HFFc6 (cell line): ENCODE measurements around the gene FIGNL2. TPM values are rescaled to one million over a fixed set of nuclear protein-coding genes. Genes with fewer than 3 reads are reported as not detected.

ENCODE experiments used
- DNase-seq: peaks from one replicate; pipeline ENCODE4 v3.0.0-alpha.2; 2018
- H3K27ac Mint-ChIP-seq: 2 replicates; pipeline ENCODE4 v1.8.0; 2020; ENCODE audit warnings: mild to moderate bottlenecking, mixed read lengths
- H3K27me3 Mint-ChIP-seq: 2 replicates; pipeline ENCODE4 v1.8.0; 2021; ENCODE audit warnings: mild to moderate bottlenecking, moderate library complexity, mixed read lengths; ENCODE audit not compliant: insufficient read depth
- H3K36me3 Mint-ChIP-seq: 2 replicates; pipeline ENCODE4 v1.8.0; 2021; ENCODE audit warnings: low read depth, mixed read lengths
- H3K4me1 Mint-ChIP-seq: 2 replicates; pipeline ENCODE4 v1.8.0; 2020; ENCODE audit warnings: low read depth, mixed read lengths
- H3K4me3 Mint-ChIP-seq: 2 replicates; pipeline ENCODE4 v1.8.0; 2020; ENCODE audit warnings: mild to moderate bottlenecking, moderate library complexity, mixed read lengths
- H3K9me3 Mint-ChIP-seq: 2 replicates; pipeline ENCODE4 v1.8.0; 2020; ENCODE audit warnings: mild to moderate bottlenecking, mixed read lengths
- total RNA-seq, 6 experiments: library from RNA; stranded (reverse); fragmentation: NEBNext Ultra II Directional; extraction: Animal tissue kit (Norgen Biotek cat#: 25700); gene quantifications; 2 replicates in 1 of 6; 3 replicates in 5 of 6; pipeline ENCODE4 v1.2.3, GENCODE V29; 2021
- TF ChIP-seq, protein P1 (sequence below): fragments of 200-600 bp; sonication (generic); IDR thresholded peaks from 2 replicates; pipeline ENCODE4 v1.5.0; 2021; ENCODE audit warnings: antibody characterized with exemption, mild to moderate bottlenecking

Gene FIGNL2
- total RNA-seq, 6 experiments from 2014 or later, result not detected

DNA sequence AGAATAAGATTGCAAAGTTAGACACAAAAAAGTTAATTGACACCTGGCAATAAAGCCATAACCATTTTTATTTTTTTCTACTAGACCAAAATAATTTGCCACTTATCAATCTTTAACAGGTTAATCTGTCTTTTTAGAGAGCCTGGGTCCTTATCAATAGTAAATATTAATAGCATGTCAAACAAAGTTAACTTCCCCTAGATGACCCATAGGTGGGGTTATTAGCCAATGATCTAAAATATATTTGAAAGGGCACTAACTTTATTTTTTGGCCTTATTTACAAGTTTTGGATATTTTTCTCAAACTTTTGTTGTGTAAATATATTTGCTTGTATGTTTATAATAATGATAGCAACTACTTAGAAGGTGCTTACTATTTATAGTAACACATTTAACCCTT lies 43.3 kb upstream of the FIGNL2 start:
- no peaks in the 10 kb centered on the region for H3K9me3 Mint-ChIP-seq
- TF ChIP-seq, protein P1, sequence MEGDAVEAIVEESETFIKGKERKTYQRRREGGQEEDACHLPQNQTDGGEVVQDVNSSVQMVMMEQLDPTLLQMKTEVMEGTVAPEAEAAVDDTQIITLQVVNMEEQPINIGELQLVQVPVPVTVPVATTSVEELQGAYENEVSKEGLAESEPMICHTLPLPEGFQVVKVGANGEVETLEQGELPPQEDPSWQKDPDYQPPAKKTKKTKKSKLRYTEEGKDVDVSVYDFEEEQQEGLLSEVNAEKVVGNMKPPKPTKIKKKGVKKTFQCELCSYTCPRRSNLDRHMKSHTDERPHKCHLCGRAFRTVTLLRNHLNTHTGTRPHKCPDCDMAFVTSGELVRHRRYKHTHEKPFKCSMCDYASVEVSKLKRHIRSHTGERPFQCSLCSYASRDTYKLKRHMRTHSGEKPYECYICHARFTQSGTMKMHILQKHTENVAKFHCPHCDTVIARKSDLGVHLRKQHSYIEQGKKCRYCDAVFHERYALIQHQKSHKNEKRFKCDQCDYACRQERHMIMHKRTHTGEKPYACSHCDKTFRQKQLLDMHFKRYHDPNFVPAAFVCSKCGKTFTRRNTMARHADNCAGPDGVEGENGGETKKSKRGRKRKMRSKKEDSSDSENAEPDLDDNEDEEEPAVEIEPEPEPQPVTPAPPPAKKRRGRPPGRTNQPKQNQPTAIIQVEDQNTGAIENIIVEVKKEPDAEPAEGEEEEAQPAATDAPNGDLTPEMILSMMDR, result peak; percentile 77
- no peaks in the 10 kb centered on the region for H3K27me3 Mint-ChIP-seq
- DNase-seq, result no peak
- H3K36me3 Mint-ChIP-seq, result no peaks in the 10 kb centered on the region
- H3K27ac Mint-ChIP-seq, result no peak overlapping the region
- peaks cover 19% of the 10 kb centered on the region for H3K4me1 Mint-ChIP-seq
- H3K4me3 Mint-ChIP-seq, result no peak overlapping the region

DNA sequence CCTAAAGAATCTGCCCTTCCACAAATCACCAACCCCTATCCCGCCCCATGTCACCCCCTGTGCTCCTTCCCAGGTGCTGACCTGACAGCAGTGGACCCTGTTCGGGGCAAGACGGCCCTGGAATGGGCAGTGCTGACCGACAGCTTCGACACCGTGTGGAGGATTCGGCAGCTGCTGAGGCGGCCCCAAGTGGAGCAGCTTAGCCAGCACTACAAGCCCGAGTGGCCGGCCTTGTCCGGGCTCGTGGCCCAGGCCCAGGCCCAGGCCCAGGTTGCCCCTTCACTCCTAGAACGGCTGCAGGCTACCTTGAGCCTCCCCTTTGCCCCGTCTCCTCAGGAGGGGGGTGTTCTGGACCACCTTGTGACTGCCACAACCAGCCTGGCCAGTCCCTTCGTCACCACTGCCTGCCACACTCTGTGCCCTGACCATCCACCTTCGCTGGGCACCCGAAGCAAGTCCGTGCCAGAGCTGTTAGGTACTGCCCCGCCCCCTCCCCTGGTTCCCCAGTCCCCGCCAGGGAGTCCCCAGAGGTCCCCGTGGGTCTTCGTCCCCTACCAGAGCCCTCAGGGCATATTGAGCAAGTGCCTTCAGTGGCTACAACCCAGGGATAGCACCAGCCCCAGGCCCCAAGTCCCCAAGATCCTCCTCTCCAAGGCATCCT lies 42.1 kb upstream of the FIGNL2 start:
- TF ChIP-seq, protein P1, result no peak
- Mint-ChIP-seq H3K36me3 (no peaks in the 10 kb centered on the region), H3K4me3 (no peak overlapping the region), H3K27me3 (no peaks in the 10 kb centered on the region), H3K27ac (no peak overlapping the region), H3K4me1 (peaks cover 26% of the 10 kb centered on the region), H3K9me3 (no peaks in the 10 kb centered on the region)
- DNase-seq, result no peak

DNA sequence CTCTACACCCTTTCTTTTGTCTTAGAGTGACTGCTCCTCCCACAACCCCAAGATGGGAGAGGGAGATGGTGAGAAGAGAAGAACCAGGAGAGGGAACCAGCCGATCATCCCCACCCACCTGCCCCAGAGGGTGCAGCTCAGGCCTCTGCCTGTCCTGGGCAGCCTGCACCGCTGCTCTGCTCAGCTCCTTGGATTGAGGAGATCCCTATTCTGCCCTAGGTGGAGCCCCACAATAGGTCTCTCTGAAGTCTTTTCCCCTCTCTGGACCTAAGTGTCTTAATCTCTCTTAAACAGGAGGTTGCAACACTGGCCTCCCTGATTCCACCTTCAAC lies 41.6 kb upstream of the FIGNL2 start:
- Mint-ChIP-seq H3K27ac (no peak overlapping the region), H3K36me3 (peaks cover 1% of the 10 kb centered on the region; the same call in 1 of the 2 replicates), H3K9me3 (no peaks in the 10 kb centered on the region), H3K27me3 (no peaks in the 10 kb centered on the region), H3K4me1 (peaks cover 27% of the 10 kb centered on the region), H3K4me3 (no peak overlapping the region)
- TF ChIP-seq, protein P1, result no peak; the same call in none of the 2 replicates
- no peak for DNase-seq

DNA sequence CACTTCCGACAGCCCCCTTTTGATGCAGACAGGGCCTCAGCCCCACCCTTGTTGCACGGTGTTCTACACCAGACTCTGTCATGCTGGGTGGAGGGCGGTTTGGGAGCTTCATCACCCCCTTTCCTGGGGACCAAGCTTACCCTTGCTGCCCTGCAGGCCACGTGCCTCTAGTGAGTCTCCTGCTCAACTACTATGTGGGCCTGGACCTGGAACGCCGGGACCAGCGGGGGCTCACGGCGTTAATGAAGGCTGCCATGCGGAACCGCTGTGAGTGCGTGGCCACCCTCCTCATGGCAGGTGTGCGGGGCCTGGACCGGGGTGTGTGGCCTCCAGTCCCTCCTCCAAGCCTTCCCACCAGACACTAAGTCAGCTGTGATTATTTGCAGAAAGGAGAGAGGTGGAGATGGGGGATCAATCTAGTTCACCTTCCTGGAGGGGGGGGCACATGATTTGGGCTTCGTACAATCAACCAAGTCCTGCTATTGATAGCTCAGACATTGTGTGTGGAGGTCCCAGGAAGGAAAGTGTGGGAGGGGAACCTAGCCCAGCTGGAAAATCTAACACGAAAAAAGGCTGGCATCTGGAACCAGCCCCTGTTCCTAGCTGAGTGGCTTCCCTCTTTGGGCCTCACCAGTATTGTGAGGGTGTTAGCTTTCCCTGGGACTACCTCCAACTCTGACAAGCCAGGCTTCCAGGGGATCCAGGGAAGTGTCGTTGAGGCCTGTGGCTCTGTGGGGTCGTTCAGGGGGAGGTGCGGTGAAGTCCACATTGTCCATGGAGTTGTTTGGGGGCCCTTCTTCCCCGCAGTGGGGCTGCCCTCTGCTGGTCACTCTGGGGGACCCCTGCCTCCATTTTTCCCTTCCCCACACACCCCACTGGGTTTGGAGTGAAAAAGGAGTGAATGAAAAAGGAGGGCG lies 41.0 kb upstream of the FIGNL2 start:
- TF ChIP-seq, protein P1, result peak; percentile 70
- H3K4me3 Mint-ChIP-seq, result no peak overlapping the region
- peaks cover 8% of the 10 kb centered on the region; the same call in 1 of the 2 replicates for H3K36me3 Mint-ChIP-seq
- H3K27ac Mint-ChIP-seq, result no peak overlapping the region
- no peaks in the 10 kb centered on the region for H3K9me3 Mint-ChIP-seq
- no peak for DNase-seq
- H3K4me1 Mint-ChIP-seq, result peaks cover 27% of the 10 kb centered on the region
- no peaks in the 10 kb centered on the region for H3K27me3 Mint-ChIP-seq

DNA sequence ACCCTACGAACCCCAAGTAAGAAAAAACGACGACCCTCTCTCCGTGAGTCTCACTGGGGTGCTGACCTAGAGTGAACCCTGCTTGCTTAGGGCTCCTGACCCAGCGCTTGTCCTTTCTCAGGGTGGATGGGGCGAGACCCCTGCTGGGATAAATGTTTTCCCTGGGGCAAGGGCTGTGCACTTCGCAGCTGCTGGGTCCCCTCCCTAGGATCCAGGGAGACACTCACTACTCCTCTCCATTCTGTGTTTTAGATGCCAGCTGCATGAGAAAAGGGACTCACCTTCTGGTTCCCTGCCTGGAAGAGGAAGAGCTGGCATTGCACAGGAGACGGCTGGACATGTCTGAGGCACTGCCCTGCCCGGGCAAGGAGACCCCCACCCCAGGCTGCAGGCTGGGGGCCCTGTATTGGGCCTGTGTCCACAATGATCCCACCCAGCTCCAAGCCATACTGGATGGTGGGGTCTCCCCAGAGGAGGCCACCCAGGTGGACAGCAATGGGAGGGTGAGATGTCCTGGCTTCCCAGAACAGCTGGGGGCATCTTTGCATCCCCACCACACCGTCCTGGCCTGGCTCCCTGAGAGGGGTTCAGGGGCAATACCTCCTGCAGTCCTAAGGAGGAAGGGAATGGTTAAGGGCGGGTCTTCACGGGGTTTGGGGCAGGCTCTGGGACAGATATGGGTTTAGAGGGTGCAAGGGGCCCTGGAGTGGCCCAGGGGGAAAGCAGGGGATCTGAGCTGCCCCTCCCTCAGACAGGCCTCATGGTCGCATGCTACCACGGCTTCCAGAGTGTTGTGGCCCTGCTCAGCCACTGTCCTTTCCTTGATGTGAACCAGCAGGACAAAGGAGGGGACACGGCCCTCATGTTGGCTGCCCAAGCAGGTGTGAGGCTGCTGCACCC lies 40.0 kb upstream of the FIGNL2 start:
- no peak overlapping the region for H3K27ac Mint-ChIP-seq
- TF ChIP-seq, protein P1, result no peak
- no peak for DNase-seq
- H3K4me3 Mint-ChIP-seq, result no peak overlapping the region
- peaks cover 33% of the 10 kb centered on the region for H3K4me1 Mint-ChIP-seq
- H3K9me3 Mint-ChIP-seq, result no peaks in the 10 kb centered on the region
- peaks cover 8% of the 10 kb centered on the region; the same call in 1 of the 2 replicates for H3K36me3 Mint-ChIP-seq
- no peaks in the 10 kb centered on the region for H3K27me3 Mint-ChIP-seq
